Breast epithelium (tissue), 3 donors: ENCODE measurements around the gene PSMD13.

Experiments used
- POLR2A ChIP-seq: fragments of 450-650 bp; IDR thresholded peaks from one replicate; pipeline ENCODE4 v1.6.1; 2016; ENCODE audit warnings: antibody characterized with exemption, mild to moderate bottlenecking, moderate library complexity
- TF ChIP-seq, protein P1 (sequence below), 3 donors: fragments of 450-650 bp; IDR thresholded peaks; one replicate each; pipeline ENCODE4 v1.5.1; 2016 to 2017; ENCODE audit warnings: antibody characterized with exemption in 3 of 3, mild to moderate bottlenecking in 3 of 3, moderate library complexity in 3 of 3

- TF ChIP-seq, protein P1, sequence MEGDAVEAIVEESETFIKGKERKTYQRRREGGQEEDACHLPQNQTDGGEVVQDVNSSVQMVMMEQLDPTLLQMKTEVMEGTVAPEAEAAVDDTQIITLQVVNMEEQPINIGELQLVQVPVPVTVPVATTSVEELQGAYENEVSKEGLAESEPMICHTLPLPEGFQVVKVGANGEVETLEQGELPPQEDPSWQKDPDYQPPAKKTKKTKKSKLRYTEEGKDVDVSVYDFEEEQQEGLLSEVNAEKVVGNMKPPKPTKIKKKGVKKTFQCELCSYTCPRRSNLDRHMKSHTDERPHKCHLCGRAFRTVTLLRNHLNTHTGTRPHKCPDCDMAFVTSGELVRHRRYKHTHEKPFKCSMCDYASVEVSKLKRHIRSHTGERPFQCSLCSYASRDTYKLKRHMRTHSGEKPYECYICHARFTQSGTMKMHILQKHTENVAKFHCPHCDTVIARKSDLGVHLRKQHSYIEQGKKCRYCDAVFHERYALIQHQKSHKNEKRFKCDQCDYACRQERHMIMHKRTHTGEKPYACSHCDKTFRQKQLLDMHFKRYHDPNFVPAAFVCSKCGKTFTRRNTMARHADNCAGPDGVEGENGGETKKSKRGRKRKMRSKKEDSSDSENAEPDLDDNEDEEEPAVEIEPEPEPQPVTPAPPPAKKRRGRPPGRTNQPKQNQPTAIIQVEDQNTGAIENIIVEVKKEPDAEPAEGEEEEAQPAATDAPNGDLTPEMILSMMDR (IDR thresholded peaks at IDR 0.05): no peak
- TF ChIP-seq POLR2A: no peak
Observed at GRCh38 chr11:295351-296170, 58.8 kb downstream of the PSMD13 start.
